ENCODE results near the gene PLEKHA7.

The PLEKHA7 gene

DNA sequence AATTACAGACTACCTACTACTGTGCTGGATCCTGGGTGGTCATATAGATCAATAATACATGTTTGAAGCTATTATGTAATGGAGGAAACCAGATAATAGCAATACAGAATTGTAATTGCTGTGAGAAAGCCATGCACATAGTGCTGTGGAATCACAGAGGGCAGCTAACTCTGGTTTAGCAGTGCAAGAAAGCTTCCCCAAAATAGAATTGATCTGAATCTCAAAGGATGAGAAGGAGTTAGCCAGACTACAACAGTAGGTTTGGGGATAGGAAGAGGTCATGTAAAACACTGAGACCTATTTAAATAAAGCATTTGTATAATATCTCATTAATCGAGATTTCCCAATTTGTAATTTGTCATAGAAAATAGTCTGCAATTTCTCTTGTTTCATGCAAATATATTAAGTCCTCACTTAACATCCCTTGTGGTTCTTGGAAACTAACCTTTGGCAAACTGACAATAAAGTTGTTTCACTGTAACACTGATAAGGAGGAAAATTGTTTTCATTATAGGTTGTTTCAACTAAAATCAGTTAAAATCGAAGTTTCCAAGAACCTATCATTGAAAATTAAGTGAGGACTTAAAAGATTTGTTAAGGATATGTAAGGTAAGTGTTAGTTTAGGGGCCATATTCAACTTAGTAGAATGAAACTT lies 268.1 kb downstream of the PLEKHA7 start:
- no peak overlapping the region for H3K4me3 ChIP-seq (replicated peaks in 1 of 2; ENCODE audit: low read depth in 2 of 2, low read length in 2 of 2)
- TF ChIP-seq, protein P1, sequence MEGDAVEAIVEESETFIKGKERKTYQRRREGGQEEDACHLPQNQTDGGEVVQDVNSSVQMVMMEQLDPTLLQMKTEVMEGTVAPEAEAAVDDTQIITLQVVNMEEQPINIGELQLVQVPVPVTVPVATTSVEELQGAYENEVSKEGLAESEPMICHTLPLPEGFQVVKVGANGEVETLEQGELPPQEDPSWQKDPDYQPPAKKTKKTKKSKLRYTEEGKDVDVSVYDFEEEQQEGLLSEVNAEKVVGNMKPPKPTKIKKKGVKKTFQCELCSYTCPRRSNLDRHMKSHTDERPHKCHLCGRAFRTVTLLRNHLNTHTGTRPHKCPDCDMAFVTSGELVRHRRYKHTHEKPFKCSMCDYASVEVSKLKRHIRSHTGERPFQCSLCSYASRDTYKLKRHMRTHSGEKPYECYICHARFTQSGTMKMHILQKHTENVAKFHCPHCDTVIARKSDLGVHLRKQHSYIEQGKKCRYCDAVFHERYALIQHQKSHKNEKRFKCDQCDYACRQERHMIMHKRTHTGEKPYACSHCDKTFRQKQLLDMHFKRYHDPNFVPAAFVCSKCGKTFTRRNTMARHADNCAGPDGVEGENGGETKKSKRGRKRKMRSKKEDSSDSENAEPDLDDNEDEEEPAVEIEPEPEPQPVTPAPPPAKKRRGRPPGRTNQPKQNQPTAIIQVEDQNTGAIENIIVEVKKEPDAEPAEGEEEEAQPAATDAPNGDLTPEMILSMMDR (IDR thresholded peaks at IDR 0.05; ENCODE audit: low read depth, low read length), result no peak
- no peak for DNase-seq (ENCODE audit: low read depth in 2 of 2)

DNA sequence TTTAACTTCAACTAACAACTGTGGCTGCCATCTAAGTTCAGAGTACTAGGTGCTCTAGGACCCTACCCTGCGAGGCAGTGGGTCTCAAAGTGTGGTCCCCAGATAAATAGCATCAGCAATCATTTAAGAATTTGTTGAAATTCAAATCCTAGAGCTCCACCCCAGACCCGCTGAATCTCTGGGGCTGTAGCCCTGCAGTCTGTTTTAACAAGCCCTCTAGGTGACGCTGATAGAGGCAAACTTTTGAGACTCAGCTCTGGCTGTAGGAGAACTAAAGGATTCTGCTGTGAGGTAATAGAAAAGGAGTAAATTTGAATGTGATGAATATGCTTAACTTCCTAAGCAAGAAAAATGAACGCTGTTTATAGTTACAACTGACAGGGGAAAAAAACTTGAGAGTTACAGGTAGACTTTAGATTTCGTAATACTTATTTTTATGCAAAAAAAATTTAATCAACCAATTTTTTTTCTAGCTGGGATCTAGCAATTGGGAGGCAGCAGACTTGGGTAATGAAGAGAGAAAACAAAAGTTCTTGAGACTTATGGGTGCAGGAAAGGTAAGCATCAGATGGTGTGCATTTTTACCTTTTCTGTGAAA lies 270.0 kb downstream of the PLEKHA7 start:
- TF ChIP-seq, protein P1 (IDR thresholded peaks at IDR 0.05; ENCODE audit: low read depth, low read length), result no peak
- no peak for DNase-seq (ENCODE audit: low read depth in 2 of 2)
- H3K4me3 ChIP-seq (replicated peaks in 1 of 2; ENCODE audit: low read depth in 2 of 2, low read length in 2 of 2), result no peak overlapping the region

DNA sequence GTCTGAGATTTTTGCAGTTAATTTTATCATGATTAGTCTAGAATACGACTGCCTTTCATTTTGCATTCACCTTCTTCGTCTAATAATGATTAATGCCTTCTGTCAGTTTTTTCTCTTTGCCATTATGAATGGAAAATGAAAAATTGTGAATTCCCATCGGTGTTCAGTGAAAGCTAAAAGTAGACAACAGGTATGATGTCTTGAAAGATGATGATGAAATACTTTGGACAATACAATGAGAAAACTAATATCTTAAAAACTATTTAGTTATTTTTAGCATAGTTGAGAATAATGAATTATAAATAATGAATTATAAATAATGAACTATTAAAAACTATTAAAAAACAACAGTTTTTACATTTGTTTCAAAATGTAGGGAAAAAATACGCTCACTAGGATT lies 270.7 kb downstream of the PLEKHA7 start:
- DNase-seq (ENCODE audit: low read depth in 2 of 2), result no peak
- TF ChIP-seq, protein P1 (IDR thresholded peaks at IDR 0.05; ENCODE audit: low read depth, low read length), result no peak
- H3K4me3 ChIP-seq (replicated peaks in 1 of 2; ENCODE audit: low read depth in 2 of 2, low read length in 2 of 2), result no peak overlapping the region

DNA sequence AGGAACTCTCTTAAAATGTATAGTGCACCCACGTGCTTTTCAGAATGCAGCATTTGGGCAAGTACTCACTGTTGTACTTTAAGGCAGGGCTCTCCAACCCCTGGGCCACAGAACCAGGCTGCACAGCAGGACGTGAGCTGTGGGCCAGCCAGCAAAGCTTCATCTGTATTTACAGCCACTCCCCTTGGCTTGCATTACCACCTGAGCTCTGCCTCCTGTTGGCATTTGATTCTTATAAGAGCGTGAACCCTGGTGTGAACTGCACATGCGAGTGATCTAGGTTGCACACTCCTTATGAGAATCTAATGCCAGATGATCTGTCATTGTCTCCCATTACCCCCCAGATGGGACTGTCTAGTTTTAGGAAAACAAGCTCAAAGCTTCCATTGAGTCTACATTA lies 272.7 kb downstream of the PLEKHA7 start:
- no peak overlapping the region for H3K4me3 ChIP-seq (replicated peaks in 1 of 2; ENCODE audit: low read depth in 2 of 2, low read length in 2 of 2)
- no peak for DNase-seq (ENCODE audit: low read depth in 2 of 2)
- TF ChIP-seq, protein P1 (IDR thresholded peaks at IDR 0.05; ENCODE audit: low read depth, low read length), result no peak

DNA sequence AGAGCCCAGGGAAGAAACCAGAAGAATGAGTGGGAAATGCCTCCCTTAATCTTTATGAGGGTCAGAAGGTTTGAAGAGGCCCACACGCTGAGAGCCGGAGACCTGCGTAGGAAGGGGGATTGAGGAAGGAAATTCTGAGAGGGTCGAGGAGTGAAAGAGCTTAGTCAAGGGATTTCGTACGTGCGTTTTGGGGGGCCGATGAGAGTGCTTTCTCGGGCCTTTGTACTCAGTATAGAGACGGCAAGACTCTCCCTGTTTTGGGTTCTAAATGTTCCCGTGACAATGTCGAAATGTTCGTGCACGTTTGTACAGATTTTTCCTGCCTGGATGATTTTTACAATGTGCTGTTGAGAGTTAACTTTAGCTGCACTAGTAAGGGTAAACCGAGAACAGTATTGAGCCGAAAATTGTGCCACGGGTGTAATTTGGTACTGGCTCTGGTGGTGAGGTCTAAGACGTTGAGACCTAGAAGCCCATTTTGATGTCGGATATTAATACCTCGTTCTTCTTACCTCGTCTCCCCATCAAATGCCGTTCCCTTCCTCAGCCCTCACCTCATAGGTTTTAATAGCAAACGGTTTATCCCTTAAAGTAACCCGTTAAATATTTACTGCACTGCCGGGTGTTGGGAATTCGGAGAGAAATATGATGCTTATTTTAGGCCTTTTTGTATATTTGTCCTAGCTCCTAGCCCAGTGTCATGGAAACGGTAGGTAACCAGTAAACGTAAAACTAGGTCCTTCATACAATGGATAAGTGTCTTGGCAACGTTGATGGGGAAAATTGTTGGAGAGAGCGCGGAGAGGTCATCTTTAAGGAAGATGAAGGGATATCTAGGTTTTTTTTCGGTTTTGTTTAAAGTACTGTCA lies 275.0 kb downstream of the PLEKHA7 start:
- peak overlapping the region; percentile 63 to 72 for H3K4me3 ChIP-seq (replicated peaks in 1 of 2; ENCODE audit: low read depth in 2 of 2, low read length in 2 of 2)
- DNase-seq (ENCODE audit: low read depth in 2 of 2), result peak; percentile 38 to 49

DNA sequence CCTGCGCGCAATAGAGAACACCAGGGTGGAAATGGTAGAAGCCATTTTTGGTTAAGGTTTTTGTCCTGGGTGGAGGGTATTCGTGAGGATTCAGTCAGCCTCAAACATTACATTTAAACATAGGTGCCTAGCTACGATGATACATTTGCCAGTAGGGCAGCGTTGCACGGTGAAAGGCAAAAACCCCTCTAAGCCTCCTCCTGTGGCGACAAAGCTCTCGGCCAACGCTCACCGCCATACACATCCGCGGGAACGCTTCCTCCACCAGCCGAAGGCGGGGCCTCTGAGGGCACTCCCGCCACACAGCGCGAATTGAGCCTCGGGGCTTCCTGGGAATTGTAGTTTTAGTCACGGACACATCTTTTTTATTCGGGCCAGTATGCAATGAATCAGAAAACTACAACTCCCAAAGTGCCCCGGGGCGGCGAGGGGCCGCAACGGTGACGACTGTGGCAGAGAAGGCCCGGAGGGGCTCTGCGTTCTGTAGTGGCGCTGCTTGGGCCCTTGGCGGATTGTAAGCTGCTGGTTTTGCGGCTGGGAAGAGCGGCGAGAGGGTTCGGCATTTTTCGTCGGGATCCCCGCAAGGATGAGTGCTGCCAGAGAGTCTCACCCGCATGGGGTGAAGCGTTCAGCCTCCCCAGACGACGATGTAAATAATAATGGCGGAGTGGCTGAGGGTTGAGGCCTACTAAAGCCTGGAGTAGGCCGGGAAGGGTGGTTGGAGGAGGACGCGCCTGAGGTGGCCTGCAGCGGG lies 275.8 kb downstream of the PLEKHA7 start, which contains the start of gene C11orf58:
Gene C11orf58, plus strand, starts transcription at position 455 of the 754 bp plus-strand sequence. Its CDS starts 132 bp downstream, at position 587.
- peak; percentile 97 for DNase-seq (ENCODE audit: low read depth in 2 of 2)
- H3K4me3 ChIP-seq (replicated peaks in 1 of 2; ENCODE audit: low read depth in 2 of 2, low read length in 2 of 2), result peak within 1 kb of the TSS; percentile 63 to 72
- TF ChIP-seq, protein P1 (IDR thresholded peaks at IDR 0.05; ENCODE audit: low read depth, low read length), result no peak

More for the DNA sequence above, 275.0 kb downstream of the PLEKHA7 start:
- TF ChIP-seq, protein P1 (IDR thresholded peaks at IDR 0.05; ENCODE audit: low read depth, low read length), result no peak
